Lower leg skin (tissue), 4 donors: Measurements from ENCODE around the gene CLEC2A. TPM values are rescaled to one million over a fixed set of nuclear protein-coding genes. Genes with fewer than 3 reads are reported as not detected.

Experiments
- DNase-seq, 2 donors: peaks; one replicate each; pipeline ENCODE4 v3.0.0-alpha.2; 2019; ENCODE audit warnings: low spot score in 2 of 2
- H3K4me3 ChIP-seq: fragments of 200-600 bp; sonication (generic); 2 replicates; pipeline ENCODE4 v1.5.1; 2017; ENCODE audit warnings: mild to moderate bottlenecking, low read depth; ENCODE audit not compliant: poor library complexity, severe bottlenecking
- POLR2A ChIP-seq, 2 donors: fragments of 450-650 bp; IDR thresholded peaks; one replicate each; pipeline ENCODE4 v1.6.1; 2016 to 2017; ENCODE audit warnings: antibody characterized with exemption in 2 of 2, mild to moderate bottlenecking in 1 of 2, moderate library complexity in 1 of 2
- WGBS, 2 donors: methylation state at CpG; one replicate each; pipeline ENCODE4 v1.1.5; 2018; 5-methylcytosine and 5-hydroxymethylcytosine counted together
- intact Hi-C: fragments of 100-400 bp; cut with DNase I; formaldehyde crosslinking; loops from one replicate; pipeline ENCODE4 v1.15.0; 2023; ENCODE audit warnings: low total_unique reads
- total RNA-seq, 4 donors: library from RNA; depleted of rRNA; stranded (reverse); fragments of >200 nt; gene quantifications; one replicate each; pipeline ENCODE4 v1.1.0, GENCODE V29; 2016
- TF ChIP-seq, protein P1 (sequence below), 3 donors: fragments of 450-650 bp; IDR thresholded peaks; one replicate each; pipeline ENCODE4 v1.5.1; 2016; ENCODE audit warnings: antibody characterized with exemption in 3 of 3, mild to moderate bottlenecking in 3 of 3, moderate library complexity in 2 of 3

The CLEC2A gene
- total RNA-seq, 4 donors from 2014 or later, result 60.8 to 80.5 (median 68.4) TPM

DNA sequence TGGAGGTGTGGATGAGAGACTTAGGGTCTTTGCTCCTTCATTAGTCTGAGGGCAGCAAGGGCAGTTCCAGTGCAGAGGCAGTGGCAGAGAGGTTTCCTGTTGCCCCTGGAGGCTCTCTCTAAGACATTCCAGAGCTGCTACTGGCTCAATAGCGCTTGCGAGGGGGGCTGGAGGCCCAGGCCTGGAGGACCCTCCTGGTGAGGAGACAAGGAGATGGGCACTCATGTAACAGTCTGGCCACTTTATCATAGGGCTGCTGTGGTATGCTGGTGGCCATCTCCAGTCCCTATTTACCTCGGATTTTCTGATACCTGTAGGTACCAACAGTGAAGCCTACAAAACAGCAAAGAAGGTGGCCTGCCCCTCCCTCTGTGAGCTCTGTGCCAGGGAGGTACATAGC, 12.7 kb downstream of the CLEC2A start:
- intact Hi-C loops, result no loop called here
- DNase-seq, result no peak
- 86 to 94% methylated on average over 1 to 3 of the region's 3 CpGs for WGBS, 2 donors
- H3K4me3 ChIP-seq, result no peak overlapping the region
- TF ChIP-seq POLR2A (IDR thresholded peaks at IDR 0.05), result no peak
- TF ChIP-seq, protein P1, sequence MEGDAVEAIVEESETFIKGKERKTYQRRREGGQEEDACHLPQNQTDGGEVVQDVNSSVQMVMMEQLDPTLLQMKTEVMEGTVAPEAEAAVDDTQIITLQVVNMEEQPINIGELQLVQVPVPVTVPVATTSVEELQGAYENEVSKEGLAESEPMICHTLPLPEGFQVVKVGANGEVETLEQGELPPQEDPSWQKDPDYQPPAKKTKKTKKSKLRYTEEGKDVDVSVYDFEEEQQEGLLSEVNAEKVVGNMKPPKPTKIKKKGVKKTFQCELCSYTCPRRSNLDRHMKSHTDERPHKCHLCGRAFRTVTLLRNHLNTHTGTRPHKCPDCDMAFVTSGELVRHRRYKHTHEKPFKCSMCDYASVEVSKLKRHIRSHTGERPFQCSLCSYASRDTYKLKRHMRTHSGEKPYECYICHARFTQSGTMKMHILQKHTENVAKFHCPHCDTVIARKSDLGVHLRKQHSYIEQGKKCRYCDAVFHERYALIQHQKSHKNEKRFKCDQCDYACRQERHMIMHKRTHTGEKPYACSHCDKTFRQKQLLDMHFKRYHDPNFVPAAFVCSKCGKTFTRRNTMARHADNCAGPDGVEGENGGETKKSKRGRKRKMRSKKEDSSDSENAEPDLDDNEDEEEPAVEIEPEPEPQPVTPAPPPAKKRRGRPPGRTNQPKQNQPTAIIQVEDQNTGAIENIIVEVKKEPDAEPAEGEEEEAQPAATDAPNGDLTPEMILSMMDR (IDR thresholded peaks at IDR 0.05), result no peak

DNA sequence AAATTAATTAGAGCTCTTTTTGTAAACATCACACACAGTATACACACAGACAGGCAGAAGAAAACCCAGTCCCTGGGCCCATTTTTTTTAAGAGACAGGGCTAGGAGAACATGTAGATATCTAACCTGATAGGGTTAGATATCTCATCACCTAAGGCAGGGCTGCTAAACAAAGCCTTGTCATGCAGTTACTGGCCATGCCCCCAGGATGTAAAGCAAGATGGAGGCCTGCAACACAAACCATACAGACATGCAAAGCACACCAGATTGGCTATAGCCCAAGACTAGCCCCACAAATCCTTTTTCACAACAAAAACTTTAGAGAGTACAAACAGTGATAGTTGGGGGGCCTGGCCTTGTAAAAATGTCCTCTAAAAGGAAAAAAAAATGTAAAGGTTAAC, 20.5 kb downstream of the CLEC2A start:
- H3K4me3 ChIP-seq, result no peak overlapping the region
- DNase-seq, result no peak
- TF ChIP-seq, protein P1 (IDR thresholded peaks at IDR 0.05), result no peak
- no peak for TF ChIP-seq POLR2A (IDR thresholded peaks at IDR 0.05)
- intact Hi-C loops, result no loop called here

DNA sequence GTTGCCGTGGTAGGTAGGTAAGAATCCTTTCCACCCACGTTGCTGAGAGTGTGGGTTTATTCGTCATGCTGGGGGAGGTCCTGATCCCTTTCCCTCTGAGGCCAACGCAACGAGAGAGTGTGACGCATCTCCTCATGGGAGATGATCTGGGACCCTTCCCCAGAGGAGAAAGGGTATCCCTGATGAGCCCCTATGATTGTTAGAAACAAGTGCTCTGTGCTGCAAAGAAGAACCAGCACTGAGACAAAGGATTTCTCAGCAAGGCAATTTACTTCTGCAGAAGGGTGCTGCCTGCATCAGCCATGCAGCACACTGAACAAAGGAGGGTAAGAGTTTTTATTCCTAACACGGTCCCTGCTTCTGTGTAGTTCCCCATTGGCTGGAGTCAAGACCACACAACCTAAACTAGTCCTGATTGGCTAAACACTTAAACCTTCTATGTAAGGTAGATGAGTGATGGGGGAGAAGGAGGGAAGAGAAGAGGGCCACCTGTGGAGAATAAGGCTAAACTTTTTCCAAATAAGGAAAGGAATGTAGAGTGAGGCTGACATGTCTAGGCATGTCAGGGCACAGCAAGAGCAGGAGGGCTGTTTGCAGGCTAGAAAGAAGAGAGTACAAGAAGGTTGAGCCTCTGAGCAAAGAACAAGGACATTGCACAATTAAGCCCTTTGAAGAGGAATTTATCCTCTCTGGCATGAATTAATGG, 21.3 kb downstream of the CLEC2A start:
- no peak for DNase-seq
- WGBS, 2 donors, result 81 to 92% methylated on average over 7 of the region's 7 CpGs

DNA sequence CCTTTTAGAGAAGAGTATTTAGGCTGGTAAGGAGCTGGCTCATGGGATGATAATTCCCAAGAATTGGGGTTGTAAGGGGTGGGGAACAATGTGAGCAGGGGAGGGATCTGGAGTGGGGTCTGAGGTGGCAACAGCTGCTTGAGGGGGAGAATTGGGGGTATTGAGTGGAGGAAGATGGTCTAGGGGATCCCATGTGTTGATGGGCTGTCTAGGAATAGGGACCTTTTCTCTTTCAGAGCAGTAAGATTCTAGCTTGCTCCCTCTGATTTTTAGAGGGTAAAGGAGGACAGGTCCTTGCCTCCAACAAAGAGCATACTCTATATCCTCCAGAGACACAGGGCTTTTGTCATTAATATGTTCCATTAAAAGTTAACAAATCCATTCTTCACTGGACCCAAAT, 22.4 kb downstream of the CLEC2A start:
- no peak overlapping the region for H3K4me3 ChIP-seq
- no peak for DNase-seq
- intact Hi-C loops, result no loop called here
- TF ChIP-seq, protein P1 (IDR thresholded peaks at IDR 0.05), result no peak
- TF ChIP-seq POLR2A (IDR thresholded peaks at IDR 0.05), result no peak

More for the DNA sequence above, 21.3 kb downstream of the CLEC2A start:
- TF ChIP-seq, protein P1 (IDR thresholded peaks at IDR 0.05), result no peak
- no peak for TF ChIP-seq POLR2A (IDR thresholded peaks at IDR 0.05)
- intact Hi-C loops, result no loop called here
- no peak overlapping the region for H3K4me3 ChIP-seq

DNA sequence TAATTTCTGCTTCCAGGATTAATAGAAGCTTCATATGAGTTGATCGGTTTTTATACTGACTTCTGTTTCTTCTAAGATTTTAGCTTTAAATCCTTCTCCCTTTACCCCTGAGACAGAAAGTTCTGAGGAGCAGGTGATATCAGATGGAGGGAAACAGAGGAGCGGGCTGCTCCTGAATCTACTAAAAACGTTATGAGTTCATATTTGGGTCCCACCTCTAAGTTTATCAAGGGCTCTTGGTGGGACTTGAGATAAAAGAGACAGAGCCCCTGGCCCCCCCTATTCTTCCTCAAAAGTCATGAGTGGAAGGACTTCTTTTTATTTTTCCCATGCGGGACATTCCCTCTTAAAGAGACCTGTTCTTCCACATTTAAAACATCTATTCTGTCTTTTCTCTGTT, 23.8 kb downstream of the CLEC2A start:
- DNase-seq, result no peak
- WGBS, 2 donors, result 78 to 94% methylated on average over 4 of the region's 4 CpGs
- TF ChIP-seq, protein P1 (IDR thresholded peaks at IDR 0.05), result no peak
- no peak for TF ChIP-seq POLR2A (IDR thresholded peaks at IDR 0.05)
- H3K4me3 ChIP-seq, result no peak overlapping the region
- intact Hi-C loops, result no loop called here

DNA sequence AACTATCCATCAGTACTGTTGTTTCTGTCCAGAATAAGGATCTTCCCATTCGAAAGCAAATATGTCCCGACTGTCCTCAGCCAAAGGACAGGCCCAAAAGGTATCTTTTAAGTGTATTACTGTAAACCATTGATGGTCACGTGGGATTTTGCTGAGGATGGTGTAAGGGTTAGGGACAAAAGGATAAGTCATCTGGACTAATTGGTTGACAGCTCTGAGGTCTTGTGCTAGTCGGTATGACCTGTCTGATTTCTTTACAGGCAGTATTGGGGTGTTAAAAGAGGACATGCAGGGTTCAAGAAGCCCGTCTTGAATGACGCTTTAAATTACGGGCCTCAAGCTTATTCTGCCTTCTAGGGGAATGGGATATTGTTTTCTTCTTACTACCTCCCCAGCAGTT, 24.4 kb downstream of the CLEC2A start:
- WGBS, 2 donors, result 95% methylated on average over 7 of the region's 7 CpGs
- no peak for TF ChIP-seq POLR2A (IDR thresholded peaks at IDR 0.05)
- TF ChIP-seq, protein P1 (IDR thresholded peaks at IDR 0.05), result no peak
- H3K4me3 ChIP-seq, result no peak overlapping the region
- DNase-seq, result no peak
- intact Hi-C loops, result no loop called here
